GM12874 (cell line): ENCODE results near the gene NKAIN2.

ENCODE experiments used
- CTCF ChIP-seq: IDR thresholded peaks from 2 replicates; pipeline ENCODE4 v1.5.1; 2011; ENCODE audit warnings: low read depth, mild to moderate bottlenecking, control low read depth, low read length, moderate library complexity; ENCODE audit not compliant: insufficient read depth

NKAIN2 gene

GRCh38 chr6:124546601-124547000, 742.9 kb downstream of the NKAIN2 start:
- TF ChIP-seq CTCF, result no peak

GRCh38 chr6:124551711-124552233, 748.1 kb downstream of the NKAIN2 start:
- no peak for TF ChIP-seq CTCF

- TF ChIP-seq CTCF, result no peak
Measured at GRCh38 chr6:124557873-124558272, 754.2 kb downstream of the NKAIN2 start.

- no peak for TF ChIP-seq CTCF
Measured at GRCh38 chr6:124560873-124561567, 757.4 kb downstream of the NKAIN2 start.

GRCh38 chr6:124561635-124562130, 758.0 kb downstream of the NKAIN2 start:
- TF ChIP-seq CTCF, result no peak

GRCh38 chr6:124567401-124567800, 763.7 kb downstream of the NKAIN2 start:
- no peak for TF ChIP-seq CTCF

- no peak for TF ChIP-seq CTCF
Measured at GRCh38 chr6:124573953-124574352, 770.3 kb downstream of the NKAIN2 start.
